ENCODE data around the gene IL10.

IL10 gene

DNA sequence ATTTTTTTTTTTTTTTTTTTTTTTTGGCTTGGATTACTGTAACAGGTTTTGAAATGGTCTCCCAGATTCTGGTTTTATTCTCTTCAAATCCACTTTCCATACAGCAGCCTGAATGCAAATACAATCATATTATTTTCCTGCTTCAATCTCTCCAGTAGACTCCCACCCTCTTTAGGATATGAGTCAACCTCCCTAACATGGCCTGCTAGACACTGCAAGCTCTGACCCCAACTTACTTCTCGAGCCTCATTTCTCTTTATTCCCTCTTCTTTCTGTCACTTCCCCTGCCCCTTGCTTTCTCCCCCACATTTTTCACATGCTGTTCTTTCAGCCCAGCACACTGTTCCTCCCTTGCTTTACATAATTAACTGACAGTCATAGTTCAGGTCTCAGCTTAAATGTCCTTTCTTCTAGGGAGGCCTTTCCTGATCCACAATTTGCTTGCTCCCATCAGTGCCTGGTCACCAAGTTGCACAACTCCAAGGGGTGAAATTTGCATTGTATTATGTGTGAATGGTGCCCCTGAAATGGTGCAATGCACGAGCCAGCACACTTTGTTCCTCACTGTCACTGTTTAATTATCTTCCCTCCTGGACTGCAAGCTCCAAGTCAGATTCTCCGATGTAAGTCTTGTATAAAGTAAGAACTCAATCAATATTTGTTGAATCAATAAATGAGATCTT, 23.8 kb downstream of the IL10 start:
- no peak for DNase-seq
- Histone ChIP-seq H3K4me3 (ENCODE audit: low read depth, low read length) (no peak overlapping the region), H3K36me3 (replicated peaks) (no peaks in the 10 kb centered on the region), H3K27ac (no peak overlapping the region), H3K27me3 (replicated peaks) (no peaks in the 10 kb centered on the region)
- TF ChIP-seq, protein P1, sequence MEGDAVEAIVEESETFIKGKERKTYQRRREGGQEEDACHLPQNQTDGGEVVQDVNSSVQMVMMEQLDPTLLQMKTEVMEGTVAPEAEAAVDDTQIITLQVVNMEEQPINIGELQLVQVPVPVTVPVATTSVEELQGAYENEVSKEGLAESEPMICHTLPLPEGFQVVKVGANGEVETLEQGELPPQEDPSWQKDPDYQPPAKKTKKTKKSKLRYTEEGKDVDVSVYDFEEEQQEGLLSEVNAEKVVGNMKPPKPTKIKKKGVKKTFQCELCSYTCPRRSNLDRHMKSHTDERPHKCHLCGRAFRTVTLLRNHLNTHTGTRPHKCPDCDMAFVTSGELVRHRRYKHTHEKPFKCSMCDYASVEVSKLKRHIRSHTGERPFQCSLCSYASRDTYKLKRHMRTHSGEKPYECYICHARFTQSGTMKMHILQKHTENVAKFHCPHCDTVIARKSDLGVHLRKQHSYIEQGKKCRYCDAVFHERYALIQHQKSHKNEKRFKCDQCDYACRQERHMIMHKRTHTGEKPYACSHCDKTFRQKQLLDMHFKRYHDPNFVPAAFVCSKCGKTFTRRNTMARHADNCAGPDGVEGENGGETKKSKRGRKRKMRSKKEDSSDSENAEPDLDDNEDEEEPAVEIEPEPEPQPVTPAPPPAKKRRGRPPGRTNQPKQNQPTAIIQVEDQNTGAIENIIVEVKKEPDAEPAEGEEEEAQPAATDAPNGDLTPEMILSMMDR (IDR thresholded peaks at IDR 0.05; ENCODE audit: low read depth, low read length, missing control alignments) = no peak
- in situ Hi-C loops (cut with HindIII; ENCODE audit: low pct_ligation_motif_present, low sequenced_read_pairs) = no loop called here

DNA sequence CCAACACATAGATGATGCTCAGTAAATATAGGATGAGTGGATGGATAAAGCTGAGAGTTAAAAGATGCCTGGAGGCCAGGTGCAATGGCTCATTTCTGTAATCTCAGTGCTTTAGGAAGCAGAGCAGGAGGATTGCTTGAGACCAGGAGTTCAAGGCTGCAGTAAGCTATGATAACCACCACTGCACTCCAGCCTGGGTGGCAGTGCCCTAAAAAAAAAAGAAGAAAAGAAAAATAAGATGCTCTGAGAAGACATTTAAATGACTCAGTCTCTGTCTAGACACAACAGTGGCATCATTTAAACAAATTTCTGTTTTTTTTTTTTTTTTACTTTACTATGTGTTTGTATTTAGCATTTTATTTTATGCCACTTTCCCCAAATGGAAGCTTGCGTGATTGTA, 27.0 kb downstream of the IL10 start:
- no peaks in the 10 kb centered on the region for H3K36me3 ChIP-seq (replicated peaks)
- H3K4me3 ChIP-seq (ENCODE audit: low read depth, low read length) = no peak overlapping the region
- H3K27me3 ChIP-seq (replicated peaks) = no peaks in the 10 kb centered on the region
- no peak overlapping the region for H3K27ac ChIP-seq
- in situ Hi-C loops (cut with HindIII; ENCODE audit: low pct_ligation_motif_present, low sequenced_read_pairs) = no loop called here
- no peak for DNase-seq
- TF ChIP-seq, protein P1 (IDR thresholded peaks at IDR 0.05; ENCODE audit: low read depth, low read length, missing control alignments) = no peak

DNA sequence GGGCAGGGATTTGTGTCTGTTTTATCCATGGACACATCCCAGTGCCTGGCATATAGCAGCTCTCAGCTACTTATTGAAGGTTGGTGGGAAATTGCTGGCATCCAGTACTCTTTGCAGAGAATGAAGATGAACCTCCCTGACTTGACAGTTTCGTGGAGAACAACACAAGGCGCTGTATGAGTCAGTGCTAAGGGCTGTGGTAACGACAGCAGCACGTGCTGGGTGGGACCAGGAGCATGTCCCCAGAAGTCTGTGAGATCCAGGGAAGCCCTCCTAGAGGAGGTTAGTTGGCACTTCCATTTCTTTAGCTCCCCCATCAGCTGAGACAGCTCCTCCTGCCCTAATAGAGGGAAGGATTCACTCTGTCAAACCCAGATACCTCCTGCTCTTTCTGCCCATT, 27.6 kb downstream of the IL10 start:
- Histone ChIP-seq H3K36me3 (replicated peaks) (no peaks in the 10 kb centered on the region), H3K27ac (no peak overlapping the region), H3K27me3 (replicated peaks) (no peaks in the 10 kb centered on the region), H3K4me3 (ENCODE audit: low read depth, low read length) (no peak overlapping the region)
- no peak for DNase-seq
- TF ChIP-seq, protein P1 (IDR thresholded peaks at IDR 0.05; ENCODE audit: low read depth, low read length, missing control alignments) = no peak
- in situ Hi-C loops (cut with HindIII; ENCODE audit: low pct_ligation_motif_present, low sequenced_read_pairs) = no loop called here

DNA sequence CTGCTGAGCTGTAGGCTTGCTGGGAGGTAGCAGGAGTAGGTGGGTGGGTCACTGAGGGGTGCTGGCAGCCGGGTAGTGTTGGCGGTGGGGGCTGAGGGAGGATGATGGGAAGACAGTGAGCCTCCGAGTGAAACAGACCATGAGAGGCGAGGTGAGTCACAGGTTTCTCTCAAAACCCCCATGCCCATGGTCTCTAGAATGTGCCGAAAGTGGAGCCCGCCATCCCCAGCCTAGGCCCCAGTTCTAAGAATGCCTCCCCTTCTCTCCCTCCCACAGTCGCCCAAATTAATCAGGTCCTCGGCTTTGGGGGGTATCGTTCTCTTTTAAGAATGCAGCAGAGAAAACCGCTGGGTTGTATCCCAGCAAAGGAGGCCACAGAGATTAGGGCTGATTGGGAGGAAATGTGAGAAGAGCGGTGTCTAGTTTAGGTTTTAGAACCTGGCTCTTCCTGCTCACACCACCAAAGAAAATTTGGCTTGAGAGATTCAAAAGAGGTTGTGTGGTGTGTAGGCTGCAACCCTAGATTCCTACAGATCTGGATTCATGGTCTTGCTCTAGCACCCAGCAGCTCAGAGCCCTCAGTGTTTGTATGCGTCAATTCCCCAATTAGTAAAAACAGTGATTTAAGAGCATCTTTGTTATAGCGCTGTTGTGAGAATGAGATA, 29.4 kb downstream of the IL10 start:
- in situ Hi-C loops (cut with HindIII; ENCODE audit: low pct_ligation_motif_present, low sequenced_read_pairs) = no loop called here
- TF ChIP-seq, protein P1 (IDR thresholded peaks at IDR 0.05; ENCODE audit: low read depth, low read length, missing control alignments) = no peak
- Histone ChIP-seq H3K4me3 (ENCODE audit: low read depth, low read length) (no peak overlapping the region), H3K36me3 (replicated peaks) (no peaks in the 10 kb centered on the region), H3K27me3 (replicated peaks) (no peaks in the 10 kb centered on the region), H3K27ac (no peak overlapping the region)
- DNase-seq = no peak

DNA sequence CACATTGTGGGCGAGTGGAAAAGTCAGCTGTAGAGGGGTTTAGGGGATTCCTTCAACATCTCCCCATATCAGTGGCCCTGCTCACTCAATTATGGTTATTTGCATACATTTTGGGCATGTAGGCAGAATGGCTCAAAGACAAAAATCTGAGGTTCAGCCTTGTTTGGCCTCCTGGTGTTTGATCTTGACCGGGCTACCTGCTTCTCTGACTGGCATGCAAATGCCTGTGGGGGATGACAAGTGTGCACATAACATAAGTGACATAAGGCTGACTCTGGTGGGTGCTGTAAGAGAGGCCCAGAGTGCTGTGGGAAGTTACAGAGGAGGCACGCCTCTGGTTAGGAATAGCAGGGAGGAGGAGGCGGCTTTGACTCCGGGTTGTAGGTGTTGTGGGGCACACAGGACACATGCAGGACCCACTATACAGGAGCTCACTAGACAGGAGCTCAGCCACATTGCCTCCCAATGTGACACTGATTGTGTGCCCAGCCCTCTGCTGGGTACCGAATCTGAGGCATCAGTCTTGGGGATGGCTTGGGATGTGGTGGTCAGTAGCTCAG, 31.1 kb downstream of the IL10 start:
- TF ChIP-seq, protein P1 (IDR thresholded peaks at IDR 0.05; ENCODE audit: low read depth, low read length, missing control alignments) = no peak
- in situ Hi-C loops (cut with HindIII; ENCODE audit: low pct_ligation_motif_present, low sequenced_read_pairs) = no loop called here
- no peaks in the 10 kb centered on the region for H3K27me3 ChIP-seq (replicated peaks)
- H3K36me3 ChIP-seq (replicated peaks) = no peaks in the 10 kb centered on the region
- no peak overlapping the region for H3K27ac ChIP-seq
- no peak for DNase-seq
- H3K4me3 ChIP-seq (ENCODE audit: low read depth, low read length) = no peak overlapping the region
